ENCODE results near the gene SLC12A6.

SLC12A6 gene

GRCh38 chr15:34364041-34364440, 26.5 kb upstream of the SLC12A6 start:
- TF ChIP-seq, protein P1, sequence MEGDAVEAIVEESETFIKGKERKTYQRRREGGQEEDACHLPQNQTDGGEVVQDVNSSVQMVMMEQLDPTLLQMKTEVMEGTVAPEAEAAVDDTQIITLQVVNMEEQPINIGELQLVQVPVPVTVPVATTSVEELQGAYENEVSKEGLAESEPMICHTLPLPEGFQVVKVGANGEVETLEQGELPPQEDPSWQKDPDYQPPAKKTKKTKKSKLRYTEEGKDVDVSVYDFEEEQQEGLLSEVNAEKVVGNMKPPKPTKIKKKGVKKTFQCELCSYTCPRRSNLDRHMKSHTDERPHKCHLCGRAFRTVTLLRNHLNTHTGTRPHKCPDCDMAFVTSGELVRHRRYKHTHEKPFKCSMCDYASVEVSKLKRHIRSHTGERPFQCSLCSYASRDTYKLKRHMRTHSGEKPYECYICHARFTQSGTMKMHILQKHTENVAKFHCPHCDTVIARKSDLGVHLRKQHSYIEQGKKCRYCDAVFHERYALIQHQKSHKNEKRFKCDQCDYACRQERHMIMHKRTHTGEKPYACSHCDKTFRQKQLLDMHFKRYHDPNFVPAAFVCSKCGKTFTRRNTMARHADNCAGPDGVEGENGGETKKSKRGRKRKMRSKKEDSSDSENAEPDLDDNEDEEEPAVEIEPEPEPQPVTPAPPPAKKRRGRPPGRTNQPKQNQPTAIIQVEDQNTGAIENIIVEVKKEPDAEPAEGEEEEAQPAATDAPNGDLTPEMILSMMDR (conservative IDR thresholded peaks at IDR 0.05; ENCODE audit: low read depth) = no peak
- H3K27ac ChIP-seq = no peak overlapping the region
- CTCF ChIA-PET = no interaction called here
- DNase-seq (ENCODE audit: low spot score) = no peak
- POLR2A ChIA-PET (ENCODE audit: low non-redundant PET) = no interaction called here

DNA sequence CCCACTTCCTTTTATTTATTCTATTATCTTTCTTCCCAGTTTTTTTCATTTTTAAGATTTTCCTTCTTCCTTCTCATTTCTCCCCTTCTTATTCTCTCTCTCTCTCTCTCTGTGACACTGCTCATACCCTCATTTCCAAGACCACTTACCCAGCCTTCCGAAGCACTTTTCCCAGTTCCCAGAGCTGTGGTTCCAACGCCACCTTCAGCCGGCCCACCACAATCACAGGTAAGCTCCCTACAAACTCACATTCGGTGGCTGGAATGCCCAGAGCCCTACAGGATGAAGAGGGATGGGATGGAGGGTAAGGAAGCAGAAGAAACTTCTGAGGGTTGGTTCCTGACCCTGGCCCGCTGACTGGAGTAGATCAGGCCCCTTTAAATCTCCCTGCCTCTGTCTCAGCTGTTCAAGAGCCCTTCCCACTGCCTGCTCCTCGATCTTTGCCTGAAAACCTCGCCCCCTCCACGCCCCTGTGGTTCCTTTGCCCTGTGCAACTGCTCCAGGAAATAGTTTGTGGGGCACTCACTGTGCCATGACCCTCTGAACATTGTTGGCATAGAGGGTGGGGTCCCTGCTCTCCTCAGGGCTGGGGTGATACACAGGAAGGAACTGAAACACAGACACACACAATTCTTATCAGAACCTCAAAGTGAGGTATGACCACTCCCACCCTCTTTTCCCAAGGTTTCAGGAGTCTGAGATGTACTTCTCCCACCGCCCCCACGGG, 24.6 kb upstream of the SLC12A6 start:
- ChIA-PET POLR2A (ENCODE audit: low non-redundant PET) (no interaction called here), CTCF (no interaction called here)
- TF ChIP-seq, protein P1 (conservative IDR thresholded peaks at IDR 0.05; ENCODE audit: low read depth) = no peak
- no peak overlapping the region; the same call in 1 of the 2 replicates for H3K27ac ChIP-seq
- no peak for DNase-seq (ENCODE audit: low spot score)

DNA sequence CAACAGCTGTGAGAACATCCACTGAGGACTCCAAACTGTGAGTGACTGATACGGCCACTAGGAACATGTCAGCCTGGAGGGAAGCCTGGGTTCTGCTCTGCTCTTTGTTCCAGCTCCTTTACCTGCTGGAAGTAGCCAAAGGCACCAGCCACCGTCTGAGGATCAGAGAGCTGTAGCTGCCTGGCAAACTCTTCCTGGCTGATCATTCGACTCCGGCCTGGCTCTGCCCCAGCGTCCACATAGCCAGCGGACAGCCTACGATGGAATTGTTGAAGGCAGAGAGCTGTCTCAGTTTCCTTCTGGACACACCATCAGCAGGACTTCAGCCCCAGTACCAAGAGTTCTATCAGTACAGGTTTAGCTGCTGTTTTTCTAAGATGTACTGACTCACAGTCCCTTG, 23.7 kb upstream of the SLC12A6 start:
- H3K27ac ChIP-seq = peak overlapping the region; percentile 5; the same call in 1 of the 2 replicates
- ChIA-PET POLR2A (ENCODE audit: low non-redundant PET) (no interaction called here), CTCF (interaction anchor here (1.2 kb wide), 1 partner anchor 18 kb away, joined by 4 read pairs; the partner anchor contains the start of genes NOP10 and NUTM1)
- TF ChIP-seq, protein P1 (conservative IDR thresholded peaks at IDR 0.05; ENCODE audit: low read depth) = no peak
- DNase-seq (ENCODE audit: low spot score) = no peak

- CTCF ChIA-PET = interaction anchor here (1.2 to 1.3 kb wide), 2 partner anchors 8 to 17 kb away, joined by 3 to 4 read pairs; partner anchors contain the start of genes NOP10 and NUTM1
- POLR2A ChIA-PET (ENCODE audit: low non-redundant PET) = no interaction called here
- TF ChIP-seq, protein P1 (conservative IDR thresholded peaks at IDR 0.05; ENCODE audit: low read depth) = no peak
- peak; percentile 72 for DNase-seq (ENCODE audit: low spot score)
- H3K27ac ChIP-seq = no peak overlapping the region
These were observed 22.7 kb upstream of the SLC12A6 start for GRCh38 chr15:34360298-34360697.

GRCh38 chr15:34359416-34359815, 21.8 kb upstream of the SLC12A6 start:
- TF ChIP-seq, protein P1 (conservative IDR thresholded peaks at IDR 0.05; ENCODE audit: low read depth) = no peak
- POLR2A ChIA-PET (ENCODE audit: low non-redundant PET) = no interaction called here
- peak overlapping the region; percentile 22; the same call in 1 of the 2 replicates for H3K27ac ChIP-seq
- peak; percentile 45 for DNase-seq (ENCODE audit: low spot score)
- CTCF ChIA-PET = interaction anchor here (0.6 to 1.3 kb wide), 2 partner anchors 9 to 224 kb away, joined by 3 read pairs; no protein-coding TSS in a partner anchor

GRCh38 chr15:34358948-34359347, 21.4 kb upstream of the SLC12A6 start:
- ChIA-PET POLR2A (ENCODE audit: low non-redundant PET) (interaction anchor here (0.8 kb wide), 1 partner anchor 8 kb away, joined by 3 read pairs; the partner anchor contains the start of gene LPCAT4), CTCF (interaction anchor here (0.7 to 1.3 kb wide), 3 partner anchors 9 to 460 kb away, joined by 3 to 4 read pairs (median 3); partner anchors contain the start of genes NOP10 and NUTM1)
- no peak overlapping the region for H3K27ac ChIP-seq
- TF ChIP-seq, protein P1 (conservative IDR thresholded peaks at IDR 0.05; ENCODE audit: low read depth) = no peak
- DNase-seq (ENCODE audit: low spot score) = no peak

Data from RWPE1 (cell line).